ENCODE measurements around the gene RLN3. TPM values are rescaled to one million over a fixed set of nuclear protein-coding genes. Genes with fewer than 3 reads are reported as not detected.

The RLN3 gene
- polyA plus RNA-seq, 1 of the 3 experiments (the other 2 are of a cell fraction): not detected

DNA sequence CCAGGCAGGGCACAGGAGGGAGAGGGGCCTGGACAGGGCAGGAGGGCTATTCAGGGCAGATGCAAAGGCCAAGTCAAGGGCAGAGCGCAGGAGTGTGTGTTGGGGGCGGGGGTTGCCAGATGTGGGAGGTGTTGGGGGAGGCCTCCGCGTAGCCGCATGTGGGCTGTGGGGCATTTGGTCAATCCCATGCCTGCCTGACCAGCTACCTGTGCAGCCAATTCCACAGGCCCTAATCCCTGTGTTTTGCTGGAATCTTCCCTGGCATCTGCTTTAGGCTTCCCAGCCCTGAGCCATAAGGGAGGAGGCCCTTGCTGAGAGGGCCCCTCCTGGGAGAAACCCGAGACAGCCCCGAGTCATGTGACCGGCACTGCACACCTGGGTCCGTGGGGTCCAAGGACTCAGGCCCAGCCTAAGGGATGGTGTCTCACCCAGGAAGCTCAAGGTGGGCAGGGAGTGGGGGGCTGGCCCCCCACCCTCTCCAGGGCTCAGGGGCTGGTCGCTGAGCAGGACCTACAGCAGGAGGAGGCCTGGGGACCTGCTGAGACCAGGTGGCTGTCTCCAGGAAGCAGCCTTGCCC, 42.1 kb upstream of the RLN3 start:
- peaks cover 16 to 35% of the 10 kb centered on the region in 2 experiments; a peak in 3 of 4 replicates for H3K4me1 ChIP-seq (ENCODE audit: control insufficient read depth in 1 of 2, insufficient read depth in 2 of 2, low read depth in 1 of 2, low read length in 1 of 2)
- H3K79me2 ChIP-seq (ENCODE audit: insufficient read depth): no peaks in the 10 kb centered on the region
- no peaks in the 10 kb centered on the region for H3K9me3 ChIP-seq
- no peak overlapping the region for H3K4me3 ChIP-seq (ENCODE audit: low read depth in 2 of 2, low read length in 1 of 2)
- peak overlapping the region; percentile 73 to 87 for H3K27ac ChIP-seq (ENCODE audit: low read depth in 2 of 2, low read length in 1 of 2)
- H3K36me3 ChIP-seq (replicated peaks in 1 of 2; ENCODE audit: control insufficient read depth in 1 of 2, insufficient read depth in 2 of 2, low read length in 1 of 2): peaks cover 0 to 3% of the 10 kb centered on the region in 2 experiments
- H3K9ac ChIP-seq: peak overlapping the region; percentile 58
- H2AFZ ChIP-seq (ENCODE audit: low read depth): 0 out of 2 replicates have a peak overlapping the region, but pooled peaks have one; percentile 88
- no CpG with 5 or more reads among the region's 10 CpGs for WGBS (ENCODE audit: low lambda C conversion rate)
- peaks cover 13% of the 10 kb centered on the region for H3F3A ChIP-seq (replicated peaks; ENCODE audit: insufficient read depth)
- TF ChIP-seq, protein P1, sequence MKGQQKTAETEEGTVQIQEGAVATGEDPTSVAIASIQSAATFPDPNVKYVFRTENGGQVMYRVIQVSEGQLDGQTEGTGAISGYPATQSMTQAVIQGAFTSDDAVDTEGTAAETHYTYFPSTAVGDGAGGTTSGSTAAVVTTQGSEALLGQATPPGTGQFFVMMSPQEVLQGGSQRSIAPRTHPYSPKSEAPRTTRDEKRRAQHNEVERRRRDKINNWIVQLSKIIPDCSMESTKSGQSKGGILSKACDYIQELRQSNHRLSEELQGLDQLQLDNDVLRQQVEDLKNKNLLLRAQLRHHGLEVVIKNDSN (IDR thresholded peaks at IDR 0.05; ENCODE audit: borderline replicate concordance, low read depth): peak; percentile 69; the same call in 1 of the 2 replicates
- TF ChIP-seq RCOR1 (IDR thresholded peaks at IDR 0.05; ENCODE audit: low read length) (no peak), FOXJ3 (CRISPR knock-in tag; IDR thresholded peaks at IDR 0.05) (no peak), NFIC (IDR thresholded peaks at IDR 0.05; ENCODE audit: borderline replicate concordance) (no peak), IRF3 (IDR thresholded peaks at IDR 0.05; ENCODE audit: low read depth, low read length) (no peak), PBX3 (IDR thresholded peaks at IDR 0.05) (no peak), FOSL2 (IDR thresholded peaks at IDR 0.05; ENCODE audit: borderline replicate concordance, low read depth) (no peak)
- peak overlapping the region; percentile 81; the same call in 1 of the 2 replicates for H3K4me2 ChIP-seq
- POLR2A ChIA-PET: no interaction called here
- CTCF ChIA-PET: interaction anchor here (1.0 to 3.0 kb wide), 5 partner anchors 10 to 105 kb away, joined by 3 to 12 read pairs (median 4); partner anchors contain the start of genes IL27RA and MISP3
- H3K27me3 ChIP-seq (ENCODE audit: insufficient read depth): no peaks in the 10 kb centered on the region
- no peak for DNase-seq
- H4K20me1 ChIP-seq (ENCODE audit: insufficient read depth): no peaks in the 10 kb centered on the region
- no peaks in the 10 kb centered on the region for H3K9me2 ChIP-seq

DNA sequence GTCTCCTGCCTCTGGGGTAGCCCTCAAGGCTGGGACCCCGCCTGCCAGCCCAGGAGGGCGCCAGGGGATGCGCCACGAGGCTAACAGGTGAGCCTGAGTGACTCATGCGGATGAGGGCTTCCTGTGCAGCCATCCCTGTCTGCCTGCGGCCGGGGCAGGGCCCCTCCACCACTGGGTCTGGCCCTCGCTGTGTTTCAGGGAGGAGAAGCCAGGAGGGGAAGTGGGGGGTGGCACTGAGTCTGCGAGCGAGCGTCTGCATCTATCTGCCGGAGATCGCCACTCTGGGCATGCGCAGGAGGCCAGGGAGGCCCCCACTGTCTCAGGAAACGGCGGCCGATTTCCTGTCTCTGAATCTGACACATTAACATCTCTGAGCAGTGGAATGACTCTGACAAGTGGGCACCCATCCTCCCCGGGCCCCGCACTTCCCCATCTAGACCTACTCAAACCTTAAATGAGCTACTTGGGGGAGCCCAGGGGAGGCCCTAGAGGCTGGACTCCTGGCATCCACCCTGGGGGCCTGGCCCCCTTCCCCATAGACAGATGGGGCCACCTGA, 41.5 kb upstream of the RLN3 start:
- Histone ChIP-seq H3K27ac (ENCODE audit: low read depth in 2 of 2, low read length in 1 of 2) (peak overlapping the region; percentile 73 to 87), H3K4me2 (peak overlapping the region; percentile 81), H3K9me3 (no peaks in the 10 kb centered on the region), H4K20me1 (ENCODE audit: insufficient read depth) (no peaks in the 10 kb centered on the region), H3K79me2 (ENCODE audit: insufficient read depth) (no peaks in the 10 kb centered on the region), H3K9ac (peak overlapping the region; percentile 58), H2AFZ (ENCODE audit: low read depth) (peak overlapping the region; percentile 88), H3K4me1 (ENCODE audit: control insufficient read depth in 1 of 2, insufficient read depth in 2 of 2, low read depth in 1 of 2, low read length in 1 of 2) (peaks cover 16 to 32% of the 10 kb centered on the region in 2 experiments; a peak in 3 of 4 replicates), H3F3A (replicated peaks; ENCODE audit: insufficient read depth) (peaks cover 13% of the 10 kb centered on the region), H3K4me3 (ENCODE audit: low read depth in 2 of 2, low read length in 1 of 2) (no peak overlapping the region), H3K9me2 (no peaks in the 10 kb centered on the region), H3K27me3 (ENCODE audit: insufficient read depth) (no peaks in the 10 kb centered on the region), H3K36me3 (replicated peaks in 1 of 2; ENCODE audit: control insufficient read depth in 1 of 2, insufficient read depth in 2 of 2, low read length in 1 of 2) (peaks cover 0 to 3% of the 10 kb centered on the region in 2 experiments)
- 11% methylated on average over 3 of the region's 19 CpGs for WGBS (ENCODE audit: low lambda C conversion rate)
- peak; percentile 97 for DNase-seq
- ChIA-PET POLR2A (no interaction called here), CTCF (interaction anchor here (1.1 to 3.0 kb wide), 3 partner anchors 46 to 106 kb away, joined by 4 to 12 read pairs (median 5); partner anchors contain the start of genes IL27RA and MISP3)
- TF ChIP-seq MXI1 (IDR thresholded peaks at IDR 0.05; ENCODE audit: low read depth, low read length) (no peak), GABPA (IDR thresholded peaks at IDR 0.05; ENCODE audit: low read depth) (peak; percentile 54), TAF1 (IDR thresholded peaks at IDR 0.05; ENCODE audit: borderline replicate concordance, low read depth, low read length) (peak; percentile 45; the same call in 1 of the 2 replicates), PBX3 (IDR thresholded peaks at IDR 0.05) (0 out of 2 replicates have a peak, but pooled peaks have one; percentile 16), SMC3 (IDR thresholded peaks at IDR 0.05; ENCODE audit: low read depth, low read length) (no peak), MAX (IDR thresholded peaks at IDR 0.05; ENCODE audit: low read depth) (peak; percentile 13; the same call in 1 of the 2 replicates), POLR2AphosphoS5 (IDR thresholded peaks at IDR 0.05; ENCODE audit: low read depth, low read length) (peak; percentile 55; the same call in 1 of the 2 replicates), YY1 (IDR thresholded peaks at IDR 0.05; ENCODE audit: low read depth) (no peak), REST (IDR thresholded peaks at IDR 0.05; ENCODE audit: low read depth, low read length) (no peak), EZH2phosphoT487 (IDR thresholded peaks at IDR 0.05; ENCODE audit: borderline replicate concordance, low read depth) (no peak), SIN3A (IDR thresholded peaks at IDR 0.05; ENCODE audit: borderline replicate concordance, low read depth, low read length) (no peak)
